Endothelial cell of umbilical vein (primary cell): ENCODE results near the gene EQTN.

Source experiments
- EZH2 ChIP-seq: IDR thresholded peaks from 2 replicates; pipeline ENCODE4 v1.6.1; 2012; ENCODE audit warnings: borderline replicate concordance, low read depth, mild to moderate bottlenecking, moderate library complexity, low read length, inconsistent platforms; ENCODE audit not compliant: severe bottlenecking
- JUN ChIP-seq: IDR thresholded peaks from 2 replicates; pipeline ENCODE4 v1.6.1; 2011; ENCODE audit warnings: borderline replicate concordance, low read depth; ENCODE audit not compliant: insufficient read length, insufficient read depth
- POLR2A ChIP-seq: IDR thresholded peaks from 2 replicates; pipeline ENCODE4 v1.6.1; 2012; ENCODE audit warnings: low read depth, mild to moderate bottlenecking, control low read depth, low read length
- TF ChIP-seq, protein P1 (sequence below), 2 donors: IDR thresholded peaks; 1 replicate in 1 of 2; 2 replicates in 1 of 2; pipeline ENCODE4 v1.5.1; 2011; ENCODE audit warnings: low read length in 2 of 2, mild to moderate bottlenecking in 2 of 2, moderate library complexity in 2 of 2, control low read depth in 1 of 2, inconsistent platforms in 1 of 2, low read depth in 1 of 2; ENCODE audit not compliant: insufficient read depth in 1 of 2; ENCODE audit errors: extremely low read depth in 1 of 2

- TF ChIP-seq, protein P1, sequence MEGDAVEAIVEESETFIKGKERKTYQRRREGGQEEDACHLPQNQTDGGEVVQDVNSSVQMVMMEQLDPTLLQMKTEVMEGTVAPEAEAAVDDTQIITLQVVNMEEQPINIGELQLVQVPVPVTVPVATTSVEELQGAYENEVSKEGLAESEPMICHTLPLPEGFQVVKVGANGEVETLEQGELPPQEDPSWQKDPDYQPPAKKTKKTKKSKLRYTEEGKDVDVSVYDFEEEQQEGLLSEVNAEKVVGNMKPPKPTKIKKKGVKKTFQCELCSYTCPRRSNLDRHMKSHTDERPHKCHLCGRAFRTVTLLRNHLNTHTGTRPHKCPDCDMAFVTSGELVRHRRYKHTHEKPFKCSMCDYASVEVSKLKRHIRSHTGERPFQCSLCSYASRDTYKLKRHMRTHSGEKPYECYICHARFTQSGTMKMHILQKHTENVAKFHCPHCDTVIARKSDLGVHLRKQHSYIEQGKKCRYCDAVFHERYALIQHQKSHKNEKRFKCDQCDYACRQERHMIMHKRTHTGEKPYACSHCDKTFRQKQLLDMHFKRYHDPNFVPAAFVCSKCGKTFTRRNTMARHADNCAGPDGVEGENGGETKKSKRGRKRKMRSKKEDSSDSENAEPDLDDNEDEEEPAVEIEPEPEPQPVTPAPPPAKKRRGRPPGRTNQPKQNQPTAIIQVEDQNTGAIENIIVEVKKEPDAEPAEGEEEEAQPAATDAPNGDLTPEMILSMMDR (IDR thresholded peaks at IDR 0.05; ENCODE audit: extremely low read depth in 1 of 2, insufficient read depth in 1 of 2, low read depth in 1 of 2, low read length in 2 of 2): no peak
- TF ChIP-seq EZH2 (no peak), POLR2A (no peak), JUN (no peak)
Measured at GRCh38 chr9:27248702-27249101, 48.2 kb downstream of the EQTN start.
